ENCODE data around the gene PLAC8.
"Not testable (repeated sequence)": the region's sequence is repeated elsewhere in the genome, so short reads cannot be mapped to it uniquely, and the experiment has no call there.

Gene PLAC8

DNA sequence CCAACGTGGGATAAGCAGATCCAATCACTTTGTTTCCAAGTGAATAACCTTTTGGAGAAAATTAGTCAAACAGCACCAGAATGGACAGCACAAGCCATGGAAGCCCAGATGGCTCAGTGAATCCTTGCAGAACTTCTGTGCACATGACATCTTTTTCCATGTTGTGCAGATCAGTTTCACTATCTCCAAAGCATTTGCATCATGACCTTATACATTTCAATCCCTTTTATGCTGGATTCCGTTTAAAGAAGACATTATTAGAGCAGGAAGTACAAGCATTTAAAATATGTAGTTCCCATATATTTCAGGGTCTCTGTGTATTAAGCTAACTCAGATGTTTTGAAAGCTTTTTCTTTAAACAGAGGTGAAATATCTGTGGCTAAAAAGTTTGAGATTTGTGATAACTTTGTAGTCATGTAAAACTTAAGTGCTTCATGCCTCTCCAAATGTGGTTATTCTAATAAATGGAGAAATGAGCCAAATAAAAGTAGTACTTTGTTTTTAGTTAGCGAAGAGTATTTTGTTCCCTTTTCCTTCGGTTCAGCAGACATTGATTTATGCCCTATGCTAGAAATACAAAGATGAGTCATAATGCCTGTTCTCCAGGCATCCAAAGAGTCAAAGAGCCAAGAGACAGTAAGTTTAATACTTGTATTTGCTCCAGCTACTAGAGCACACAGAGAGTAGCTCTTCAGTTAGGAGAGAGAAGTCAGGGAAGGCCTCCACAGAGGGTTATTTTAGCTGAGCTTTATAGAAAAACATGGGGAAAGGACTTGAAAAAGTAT, 39.0 kb downstream of the PLAC8 start:
- peak; percentile 42 for DNase-seq (ENCODE audit: low read depth)
- no peak overlapping the region for H3K4me3 ChIP-seq (ENCODE audit: low read depth, low read length)

DNA sequence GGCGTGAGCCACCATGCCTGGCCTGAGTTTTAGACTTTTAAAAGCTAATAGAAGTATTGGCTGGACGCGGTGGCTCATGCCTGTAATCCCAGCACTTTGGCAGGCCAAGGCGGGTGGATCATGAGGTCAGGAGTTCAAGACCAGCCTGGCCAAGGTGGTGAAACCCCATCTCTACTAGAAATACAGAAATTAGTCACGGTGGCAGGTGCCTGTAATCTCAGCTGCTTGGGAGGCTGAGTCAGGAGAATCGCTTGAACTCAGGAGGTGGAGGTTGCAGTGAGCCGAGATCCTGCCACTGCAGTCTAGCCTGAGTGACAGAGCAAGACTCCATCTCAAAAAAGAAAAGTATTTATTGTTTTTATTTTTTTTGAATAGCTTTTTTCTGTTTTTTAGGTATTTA, 39.7 kb downstream of the PLAC8 start:
- DNase-seq (ENCODE audit: low read depth); H3K4me3 ChIP-seq (ENCODE audit: low read depth, low read length): not testable (repeated sequence)

GRCh38 chr4:83074086-83074704, 40.3 kb downstream of the PLAC8 start:
- DNase-seq (ENCODE audit: low read depth) = peak; percentile 65
- no peak overlapping the region for H3K4me3 ChIP-seq (ENCODE audit: low read depth, low read length)

GRCh38 chr4:83071116-83071515, 43.4 kb downstream of the PLAC8 start:
- DNase-seq (ENCODE audit: low read depth) = no peak
- no peak overlapping the region for H3K4me3 ChIP-seq (ENCODE audit: low read depth, low read length)

GRCh38 chr4:83067058-83067639, 47.4 kb downstream of the PLAC8 start:
- no peak for DNase-seq (ENCODE audit: low read depth)
- H3K4me3 ChIP-seq (ENCODE audit: low read depth, low read length) = no peak overlapping the region

- no peak overlapping the region for H3K4me3 ChIP-seq (ENCODE audit: low read depth, low read length)
Observed at GRCh38 chr4:83065266-83065665, 49.3 kb downstream of the PLAC8 start.

DNA sequence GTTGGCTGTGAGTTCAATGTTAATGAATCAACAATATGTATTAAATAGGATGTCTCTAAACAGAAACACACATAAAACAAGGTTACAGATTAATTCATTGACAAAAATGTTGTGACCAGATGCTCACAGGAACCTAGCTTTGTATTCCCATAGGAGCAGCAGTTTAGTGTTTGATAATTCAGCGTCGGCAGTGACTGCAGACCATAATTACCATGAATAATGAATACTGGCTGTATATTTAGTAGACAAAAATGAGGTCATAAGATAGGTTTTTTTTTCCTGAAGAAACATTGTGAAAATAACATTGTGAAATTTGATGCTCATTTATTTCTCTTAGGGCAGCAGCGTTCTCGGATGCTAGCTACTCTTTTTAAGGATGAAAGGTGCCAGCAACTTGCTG, 51.8 kb downstream of the PLAC8 start:
- no peak overlapping the region for H3K4me3 ChIP-seq (ENCODE audit: low read depth, low read length)
- DNase-seq (ENCODE audit: low read depth) = no peak

More at GRCh38 chr4:83065266-83065665, 49.3 kb downstream of the PLAC8 start:
- DNase-seq (ENCODE audit: low read depth) = no peak

DNA sequence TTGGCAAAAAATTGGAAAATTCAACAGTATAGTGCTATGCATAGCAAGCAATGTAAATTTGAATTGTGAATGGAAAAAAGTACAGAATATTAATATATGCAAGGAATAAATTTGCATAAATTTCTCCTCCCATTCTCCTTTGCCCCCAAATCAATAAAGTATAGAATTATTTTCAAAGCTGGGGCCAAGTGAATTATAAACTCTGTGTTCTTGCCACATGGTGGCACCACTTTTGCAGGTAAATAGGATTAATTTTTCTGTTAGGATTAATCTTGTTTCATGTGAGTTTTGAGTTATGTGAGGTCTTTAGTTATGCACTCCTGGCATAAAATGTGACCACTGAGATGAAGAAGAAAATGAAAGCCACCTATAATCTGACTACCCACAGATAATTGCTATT, 59.6 kb downstream of the PLAC8 start:
- H3K4me3 ChIP-seq (ENCODE audit: low read depth, low read length) = no peak overlapping the region
- no peak for DNase-seq (ENCODE audit: low read depth)

GRCh38 chr4:83048781-83049180, 65.7 kb downstream of the PLAC8 start:
- not testable (repeated sequence) for DNase-seq (ENCODE audit: low read depth); H3K4me3 ChIP-seq (ENCODE audit: low read depth, low read length)

- H3K4me3 ChIP-seq (ENCODE audit: low read depth, low read length) = no peak overlapping the region
- DNase-seq (ENCODE audit: low read depth) = no peak
Observed at GRCh38 chr4:83046693-83047473, 67.6 kb downstream of the PLAC8 start.

GRCh38 chr4:83043801-83044407, 70.6 kb downstream of the PLAC8 start:
- H3K4me3 ChIP-seq (ENCODE audit: low read depth, low read length) = no peak overlapping the region
- no peak for DNase-seq (ENCODE audit: low read depth)

- DNase-seq (ENCODE audit: low read depth); H3K4me3 ChIP-seq (ENCODE audit: low read depth, low read length): not testable (repeated sequence)
Observed at GRCh38 chr4:83043157-83043556, 71.4 kb downstream of the PLAC8 start.

- DNase-seq (ENCODE audit: low read depth) = no peak
- H3K4me3 ChIP-seq (ENCODE audit: low read depth, low read length) = no peak overlapping the region
Observed at GRCh38 chr4:83040269-83040668, 74.3 kb downstream of the PLAC8 start.
